Gastroesophageal sphincter (tissue), 4 donors: ENCODE results near the gene CCDC32. TPM values are rescaled to one million over a fixed set of nuclear protein-coding genes. Genes with fewer than 3 reads are reported as not detected.

Experiments used
- ATAC-seq: fragments of 150-250 bp; one replicate; pipeline ENCODE4 v1.9.1; 2016; ENCODE audit warnings: mild to moderate bottlenecking, moderate library complexity
- H3K27ac ChIP-seq, 4 donors: fragments of 200-600 bp; sonication (generic) in 3 of 4; 1 replicate in 3 of 4; 2 replicates in 1 of 4; pipeline ENCODE4 v1.5.1; 2016 to 2019
- H3K27me3 ChIP-seq: fragments of 200-600 bp; sonication (generic); one replicate; pipeline ENCODE4 v1.5.1; 2019
- H3K36me3 ChIP-seq, 2 donors: fragments of 200-600 bp; sonication (generic); one replicate each; pipeline ENCODE4 v1.5.1; 2019; ENCODE audit warnings: control low read depth in 1 of 2
- H3K4me1 ChIP-seq, 3 donors: fragments of 200-600 bp; sonication (generic); 1 replicate in 2 of 3; 2 replicates in 1 of 3; pipeline ENCODE4 v1.5.1; 2016 to 2019; ENCODE audit warnings: control low read depth in 2 of 3
- H3K4me3 ChIP-seq, 2 donors: fragments of 200-600 bp; sonication (generic); one replicate each; pipeline ENCODE4 v1.5.1; 2019; ENCODE audit warnings: mild to moderate bottlenecking in 1 of 2, moderate library complexity in 1 of 2
- H3K9me3 ChIP-seq, 3 donors: fragments of 200-600 bp; sonication (generic); one replicate each; pipeline ENCODE4 v1.5.1; 2017 to 2019; ENCODE audit warnings: control low read depth in 2 of 3
- EP300 ChIP-seq: sonication (generic); formaldehyde crosslinking; IDR thresholded peaks from one replicate; pipeline ENCODE4 v1.6.1; 2017; ENCODE audit warnings: antibody characterized with exemption, mild to moderate bottlenecking
- POLR2A ChIP-seq, 2 donors: fragments of 450-650 bp; IDR thresholded peaks; one replicate each; pipeline ENCODE4 v1.6.1; 2017; ENCODE audit warnings: antibody characterized with exemption in 2 of 2, mild to moderate bottlenecking in 2 of 2, moderate library complexity in 1 of 2
- POLR2AphosphoS5 ChIP-seq: sonication (generic); formaldehyde crosslinking; IDR thresholded peaks from one replicate; pipeline ENCODE4 v1.6.1; 2017; ENCODE audit warnings: antibody characterized with exemption
- WGBS, 2 donors: methylation state at CpG; one replicate each; pipeline ENCODE4 v1.1.5; 2018; ENCODE audit warnings: low coverage in 1 of 2; 5-methylcytosine and 5-hydroxymethylcytosine counted together
- total RNA-seq, 4 donors: library from RNA; depleted of rRNA; stranded (reverse); fragments of >200 nt; gene quantifications; one replicate each; pipeline ENCODE4 v1.1.0, GENCODE V29; 2016
- TF ChIP-seq, protein P1 (sequence below), 4 experiments: fragments of 200-600 bp in 2 of 4; fragments of 450-650 bp in 2 of 4; sonication (generic) in 1 of 4; IDR thresholded peaks; one replicate each; pipeline ENCODE4 v1.5.1; 2017 to 2019; ENCODE audit warnings: antibody characterized with exemption in 4 of 4, mild to moderate bottlenecking in 2 of 4, moderate library complexity in 2 of 4

CCDC32 gene
- total RNA-seq, 4 donors from 2014 or later: 16.2 to 45.8 (median 34.0) TPM

DNA sequence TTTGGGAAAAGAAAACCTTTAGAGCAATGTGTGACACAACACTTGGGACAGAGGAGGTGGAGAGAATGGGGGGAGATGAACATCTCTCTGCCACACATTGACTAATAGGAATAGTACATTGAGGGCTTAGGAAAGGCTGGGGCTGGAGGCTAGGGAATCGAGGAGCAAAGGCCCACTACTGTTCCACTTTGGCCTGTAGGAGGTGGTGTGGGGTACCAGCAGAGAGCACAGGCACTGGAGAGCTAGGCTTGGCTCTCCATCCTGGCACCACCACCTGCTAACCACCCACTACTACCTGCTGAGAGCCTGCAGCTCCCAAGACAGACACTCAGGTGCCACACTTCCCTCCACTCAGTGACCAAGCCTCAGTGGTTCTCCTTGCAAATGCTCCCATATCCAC, 19.4 kb downstream of the CCDC32 start:
- H3K36me3 ChIP-seq: peaks cover 0 to 41% of the 10 kb centered on the region in 2 donors
- no peaks in the 10 kb centered on the region for H3K9me3 ChIP-seq
- no peaks in the 10 kb centered on the region for H3K27me3 ChIP-seq
- H3K4me3 ChIP-seq: no peak overlapping the region
- ATAC-seq: no peak
- TF ChIP-seq EP300 (no peak), POLR2AphosphoS5 (no peak), POLR2A (IDR thresholded peaks at IDR 0.05) (no peak)
- TF ChIP-seq, protein P1, sequence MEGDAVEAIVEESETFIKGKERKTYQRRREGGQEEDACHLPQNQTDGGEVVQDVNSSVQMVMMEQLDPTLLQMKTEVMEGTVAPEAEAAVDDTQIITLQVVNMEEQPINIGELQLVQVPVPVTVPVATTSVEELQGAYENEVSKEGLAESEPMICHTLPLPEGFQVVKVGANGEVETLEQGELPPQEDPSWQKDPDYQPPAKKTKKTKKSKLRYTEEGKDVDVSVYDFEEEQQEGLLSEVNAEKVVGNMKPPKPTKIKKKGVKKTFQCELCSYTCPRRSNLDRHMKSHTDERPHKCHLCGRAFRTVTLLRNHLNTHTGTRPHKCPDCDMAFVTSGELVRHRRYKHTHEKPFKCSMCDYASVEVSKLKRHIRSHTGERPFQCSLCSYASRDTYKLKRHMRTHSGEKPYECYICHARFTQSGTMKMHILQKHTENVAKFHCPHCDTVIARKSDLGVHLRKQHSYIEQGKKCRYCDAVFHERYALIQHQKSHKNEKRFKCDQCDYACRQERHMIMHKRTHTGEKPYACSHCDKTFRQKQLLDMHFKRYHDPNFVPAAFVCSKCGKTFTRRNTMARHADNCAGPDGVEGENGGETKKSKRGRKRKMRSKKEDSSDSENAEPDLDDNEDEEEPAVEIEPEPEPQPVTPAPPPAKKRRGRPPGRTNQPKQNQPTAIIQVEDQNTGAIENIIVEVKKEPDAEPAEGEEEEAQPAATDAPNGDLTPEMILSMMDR (IDR thresholded peaks at IDR 0.05): no peak
- H3K4me1 ChIP-seq: no peaks in the 10 kb centered on the region
- 42 to 50% methylated on average over 1 of the region's 1 CpG for WGBS, 2 donors
- no peak overlapping the region for H3K27ac ChIP-seq

DNA sequence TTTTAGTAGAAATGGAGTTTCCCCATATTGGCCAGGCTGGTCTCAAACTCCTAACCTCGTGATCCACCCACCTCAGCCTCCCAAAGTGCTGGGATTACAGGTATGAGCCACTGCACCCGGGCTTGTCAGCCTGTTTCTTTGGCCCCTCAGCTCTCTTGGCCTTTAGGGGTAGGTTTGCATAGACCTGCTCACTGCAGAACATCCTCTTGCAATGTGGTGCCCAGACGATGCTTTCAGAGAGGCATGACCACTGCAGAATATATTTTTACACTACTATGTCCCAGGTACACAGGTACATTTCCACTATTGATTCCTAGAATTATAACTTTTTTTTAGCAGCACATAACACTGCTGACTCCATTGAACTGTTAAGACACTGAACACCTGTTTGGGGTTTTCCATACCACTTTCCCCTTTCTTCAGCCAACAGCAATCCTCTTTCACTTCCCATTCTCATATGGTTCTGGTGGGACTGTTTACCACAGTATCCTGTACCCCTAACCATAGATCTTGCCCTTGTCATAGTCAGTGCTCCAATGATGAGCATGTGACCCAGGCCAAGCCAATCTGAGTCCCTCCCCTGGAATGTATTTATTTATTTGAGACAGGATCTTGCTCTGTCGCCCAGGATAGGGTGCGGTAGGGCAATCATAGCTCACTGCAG, 21.1 kb downstream of the CCDC32 start:
- 73 to 78% methylated on average over 3 to 4 of the region's 5 CpGs for WGBS, 2 donors
- Histone ChIP-seq H3K4me3 (no peak overlapping the region), H3K27ac (no peak overlapping the region), H3K27me3 (no peaks in the 10 kb centered on the region), H3K36me3 (peaks cover 0 to 42% of the 10 kb centered on the region in 2 donors), H3K4me1 (no peaks in the 10 kb centered on the region), H3K9me3 (no peaks in the 10 kb centered on the region)
- no peak for ATAC-seq
- TF ChIP-seq POLR2A (IDR thresholded peaks at IDR 0.05) (no peak), POLR2AphosphoS5 (no peak), EP300 (no peak)
- TF ChIP-seq, protein P1 (IDR thresholded peaks at IDR 0.05): no peak

DNA sequence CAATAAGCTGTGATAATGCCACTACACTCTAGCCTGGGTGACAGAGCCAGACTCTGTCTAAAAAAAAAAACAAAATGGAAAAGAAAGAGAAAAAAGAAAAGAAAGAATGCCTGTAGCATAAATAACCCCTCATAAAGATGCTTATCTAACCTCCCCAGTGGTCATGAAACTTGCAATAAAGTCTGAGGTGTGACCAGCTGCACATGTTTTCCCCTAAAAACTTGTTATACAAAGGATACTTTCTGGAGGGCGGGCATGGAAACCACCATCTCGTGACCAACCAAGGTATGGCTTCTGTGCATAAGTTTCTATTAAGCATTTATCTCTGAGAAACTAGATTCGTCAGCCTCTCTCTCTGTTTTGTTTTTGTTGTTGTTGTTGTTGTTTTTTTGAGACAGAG, 21.8 kb downstream of the CCDC32 start:
- ATAC-seq: no peak
- H3K27me3 ChIP-seq: no peaks in the 10 kb centered on the region
- H3K4me3 ChIP-seq: no peak overlapping the region
- H3K36me3 ChIP-seq: peaks cover 0 to 43% of the 10 kb centered on the region in 2 donors
- TF ChIP-seq EP300: no peak
- TF ChIP-seq POLR2AphosphoS5: no peak
- no peak for TF ChIP-seq POLR2A (IDR thresholded peaks at IDR 0.05)
- TF ChIP-seq, protein P1 (IDR thresholded peaks at IDR 0.05): no peak
- H3K27ac ChIP-seq: no peak overlapping the region
- 80 to 94% methylated on average over 2 of the region's 3 CpGs for WGBS, 2 donors
- H3K4me1 ChIP-seq: no peaks in the 10 kb centered on the region
- no peaks in the 10 kb centered on the region for H3K9me3 ChIP-seq

DNA sequence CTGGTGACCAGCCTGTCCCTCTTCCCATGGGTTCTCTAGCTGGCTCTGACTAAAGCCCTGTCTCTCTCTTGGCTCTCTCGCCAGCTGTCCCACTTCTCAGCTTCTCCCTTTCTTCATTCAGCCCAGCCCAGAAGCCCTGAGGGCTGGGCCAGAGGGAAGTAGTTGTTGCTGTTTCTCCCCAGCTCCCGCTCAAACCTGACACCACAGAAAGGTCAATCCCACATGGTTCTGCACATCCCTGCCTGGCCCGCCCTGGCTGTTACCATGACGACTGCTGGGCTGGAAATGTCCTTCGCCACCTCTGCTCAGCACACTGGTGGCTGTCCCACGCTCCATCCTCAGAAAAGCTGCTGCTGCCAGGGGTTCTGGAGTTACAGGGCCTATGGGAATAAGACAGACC, 25.9 kb downstream of the CCDC32 start:
- H3K27me3 ChIP-seq: no peaks in the 10 kb centered on the region
- H3K36me3 ChIP-seq: peaks cover 0 to 40% of the 10 kb centered on the region in 2 donors
- H3K4me1 ChIP-seq: no peaks in the 10 kb centered on the region
- no peaks in the 10 kb centered on the region for H3K9me3 ChIP-seq
- H3K27ac ChIP-seq: no peak overlapping the region
- TF ChIP-seq EP300 (no peak), POLR2A (IDR thresholded peaks at IDR 0.05) (no peak), POLR2AphosphoS5 (no peak)
- TF ChIP-seq, protein P1 (IDR thresholded peaks at IDR 0.05): no peak
- H3K4me3 ChIP-seq: no peak overlapping the region
- WGBS, 2 donors: 100% methylated on average over 1 to 2 of the region's 6 CpGs
- no peak for ATAC-seq

DNA sequence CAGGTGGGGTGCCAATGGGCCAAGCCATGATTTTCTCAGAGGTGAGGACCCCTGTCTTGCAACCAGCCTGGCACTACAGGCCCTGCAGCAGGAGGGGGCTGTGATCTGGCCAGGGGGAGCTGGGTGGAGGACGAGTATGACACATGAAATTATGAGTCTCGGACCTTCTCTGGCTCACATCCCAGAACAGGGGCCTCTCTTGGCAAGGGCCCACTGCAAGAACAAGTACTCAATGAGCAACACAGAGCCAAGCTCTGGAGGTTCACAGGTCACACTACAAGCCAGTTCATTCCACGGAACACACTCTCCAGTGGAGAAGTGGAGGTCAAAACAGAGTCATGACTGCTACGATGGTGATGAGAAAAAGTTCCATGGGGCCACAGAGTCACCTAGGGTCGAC, 28.3 kb downstream of the CCDC32 start:
- H3K27ac ChIP-seq: no peak overlapping the region
- no peak for ATAC-seq
- 30 to 70% methylated on average over 2 of the region's 5 CpGs for WGBS, 2 donors

More for the DNA sequence above, 28.3 kb downstream of the CCDC32 start:
- TF ChIP-seq, protein P1 (IDR thresholded peaks at IDR 0.05): no peak
- TF ChIP-seq POLR2AphosphoS5: no peak
- TF ChIP-seq EP300: no peak
- TF ChIP-seq POLR2A (IDR thresholded peaks at IDR 0.05): no peak
- Histone ChIP-seq H3K27me3 (no peaks in the 10 kb centered on the region), H3K4me3 (no peak overlapping the region), H3K9me3 (no peaks in the 10 kb centered on the region), H3K36me3 (peaks cover 0 to 40% of the 10 kb centered on the region in 2 donors), H3K4me1 (no peaks in the 10 kb centered on the region)
